Erythroblast (primary cell): ENCODE results near the gene KRTAP5-3.

Source experiments
- GATA1 ChIP-seq: IDR thresholded peaks from 2 replicates; pipeline ENCODE4 v1.6.1; 2011; ENCODE audit warnings: low read depth, mild to moderate bottlenecking, control low read depth, low read length, moderate library complexity
- POLR2A ChIP-seq: IDR thresholded peaks from 2 replicates; pipeline ENCODE4 v1.6.1; 2011; ENCODE audit warnings: mild to moderate bottlenecking, low read length

DNA sequence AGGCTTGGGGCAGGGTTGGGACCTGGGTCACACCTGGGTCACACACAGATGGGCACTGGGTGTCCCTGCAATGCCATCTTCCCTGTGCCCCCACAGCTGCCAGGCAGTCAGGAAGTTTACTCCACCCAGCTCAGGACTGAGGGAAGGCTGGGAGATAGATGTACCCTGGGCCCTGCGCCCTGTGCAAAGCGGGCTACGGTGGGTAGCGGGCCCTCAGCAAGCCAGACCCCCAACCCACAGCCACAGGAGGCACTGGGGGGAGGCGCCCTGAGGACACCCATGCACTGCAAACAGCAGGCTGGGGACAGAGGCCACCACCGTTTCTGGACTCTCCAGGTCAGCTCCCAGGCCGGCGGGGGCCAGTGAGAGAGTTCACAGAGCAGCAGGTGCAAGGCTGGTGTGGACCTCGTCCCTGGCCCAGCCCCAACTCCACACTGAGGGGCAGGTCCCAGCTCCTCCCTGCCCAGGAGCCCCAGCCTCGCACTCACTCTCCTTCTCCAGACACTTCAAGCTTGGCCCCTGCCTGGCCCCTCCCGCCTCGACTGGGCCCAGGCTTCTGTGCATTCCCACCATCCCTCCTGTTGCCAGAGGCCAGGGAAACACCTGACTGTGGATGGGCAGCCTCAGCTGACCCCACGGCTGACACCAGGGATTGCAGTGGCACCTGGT, 41.1 kb downstream of the KRTAP5-3 start:
- TF ChIP-seq POLR2A (no peak), GATA1 (no peak)
